OCI-LY7 (cell line): ENCODE measurements around the gene PLTP.

Source experiments
- CTCF ChIP-seq: fragments of 200-600 bp; sonication (generic); conservative IDR thresholded peaks from 2 replicates; pipeline ENCODE4 v1.5.1; 2014; ENCODE audit warnings: mild to moderate bottlenecking, antibody characterized with exemption, low read length, moderate library complexity, mixed read lengths
- EZH2phosphoT487 ChIP-seq: fragments of 200-600 bp; sonication (generic); IDR thresholded peaks from 2 replicates; pipeline ENCODE4 v1.6.1; 2018; ENCODE audit warnings: low read depth, borderline replicate concordance, mild to moderate bottlenecking, mixed run types, antibody characterized with exemption, low read length, moderate library complexity, mixed read lengths

- TF ChIP-seq CTCF (no peak), EZH2phosphoT487 (no peak)
Measured at GRCh38 chr20:45866454-45866853, 45.5 kb downstream of the PLTP start.
